ENCODE results near the gene KDM2A.
"Not testable (repeated sequence)": the region's sequence is repeated elsewhere in the genome, so short reads cannot be mapped to it uniquely, and the experiment has no call there.

DNA sequence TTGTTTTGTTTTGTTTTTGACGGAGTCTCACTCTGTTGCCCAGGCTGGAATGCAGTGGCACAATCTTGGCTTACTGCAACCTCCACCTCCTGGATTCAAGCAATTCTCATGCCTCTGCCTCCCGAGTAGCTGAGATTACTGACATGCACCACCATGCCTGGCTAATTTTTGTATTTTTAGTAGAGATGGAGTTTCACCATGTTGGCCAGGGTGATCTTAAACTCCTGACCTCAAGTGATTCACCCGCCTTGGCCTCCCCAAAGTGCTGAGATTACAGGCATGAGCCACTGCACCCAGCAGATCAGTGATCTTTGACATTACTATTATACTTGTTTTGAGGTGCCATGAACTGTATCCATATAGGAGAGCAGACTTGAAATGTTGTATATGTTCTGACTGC is 79.7 kb downstream of the KDM2A start:
- TF ChIP-seq, protein P1, sequence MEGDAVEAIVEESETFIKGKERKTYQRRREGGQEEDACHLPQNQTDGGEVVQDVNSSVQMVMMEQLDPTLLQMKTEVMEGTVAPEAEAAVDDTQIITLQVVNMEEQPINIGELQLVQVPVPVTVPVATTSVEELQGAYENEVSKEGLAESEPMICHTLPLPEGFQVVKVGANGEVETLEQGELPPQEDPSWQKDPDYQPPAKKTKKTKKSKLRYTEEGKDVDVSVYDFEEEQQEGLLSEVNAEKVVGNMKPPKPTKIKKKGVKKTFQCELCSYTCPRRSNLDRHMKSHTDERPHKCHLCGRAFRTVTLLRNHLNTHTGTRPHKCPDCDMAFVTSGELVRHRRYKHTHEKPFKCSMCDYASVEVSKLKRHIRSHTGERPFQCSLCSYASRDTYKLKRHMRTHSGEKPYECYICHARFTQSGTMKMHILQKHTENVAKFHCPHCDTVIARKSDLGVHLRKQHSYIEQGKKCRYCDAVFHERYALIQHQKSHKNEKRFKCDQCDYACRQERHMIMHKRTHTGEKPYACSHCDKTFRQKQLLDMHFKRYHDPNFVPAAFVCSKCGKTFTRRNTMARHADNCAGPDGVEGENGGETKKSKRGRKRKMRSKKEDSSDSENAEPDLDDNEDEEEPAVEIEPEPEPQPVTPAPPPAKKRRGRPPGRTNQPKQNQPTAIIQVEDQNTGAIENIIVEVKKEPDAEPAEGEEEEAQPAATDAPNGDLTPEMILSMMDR (IDR thresholded peaks at IDR 0.05), result not testable (repeated sequence)
- TF ChIP-seq POLR2A (IDR thresholded peaks at IDR 0.05), result not testable (repeated sequence)
